VCaP (cell line): Measurements from ENCODE around the gene DOCK4.

Experiments
- H3K27ac ChIP-seq: fragments of 450-650 bp; 2 replicates; pipeline ENCODE4 v1.5.1; 2017
- TF ChIP-seq, protein P1 (sequence below): fragments of 450-650 bp; conservative IDR thresholded peaks from 2 replicates; pipeline ENCODE4 v1.5.1; 2017; ENCODE audit warnings: mild to moderate bottlenecking, moderate library complexity

Gene DOCK4

DNA sequence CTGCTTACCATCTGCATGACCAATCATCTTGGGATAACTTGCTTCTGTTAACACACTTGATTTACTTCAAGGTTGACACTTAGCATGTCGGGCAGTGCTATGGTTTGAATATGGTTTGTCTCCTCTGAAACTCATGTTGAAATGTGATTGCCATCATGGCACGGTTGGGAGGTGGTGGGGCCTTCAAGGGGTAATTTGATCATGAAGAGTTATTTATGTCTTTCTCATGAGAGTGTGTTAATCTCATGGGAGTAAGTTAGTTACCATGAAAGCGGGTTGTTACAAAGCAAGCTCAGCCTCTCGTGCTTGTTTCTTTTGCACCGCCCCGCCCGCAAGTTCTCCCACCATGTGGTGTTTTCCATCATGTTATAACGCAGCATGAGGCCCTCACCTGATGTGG is 163.6 kb downstream of the DOCK4 start:
- no peak overlapping the region for H3K27ac ChIP-seq
- TF ChIP-seq, protein P1, sequence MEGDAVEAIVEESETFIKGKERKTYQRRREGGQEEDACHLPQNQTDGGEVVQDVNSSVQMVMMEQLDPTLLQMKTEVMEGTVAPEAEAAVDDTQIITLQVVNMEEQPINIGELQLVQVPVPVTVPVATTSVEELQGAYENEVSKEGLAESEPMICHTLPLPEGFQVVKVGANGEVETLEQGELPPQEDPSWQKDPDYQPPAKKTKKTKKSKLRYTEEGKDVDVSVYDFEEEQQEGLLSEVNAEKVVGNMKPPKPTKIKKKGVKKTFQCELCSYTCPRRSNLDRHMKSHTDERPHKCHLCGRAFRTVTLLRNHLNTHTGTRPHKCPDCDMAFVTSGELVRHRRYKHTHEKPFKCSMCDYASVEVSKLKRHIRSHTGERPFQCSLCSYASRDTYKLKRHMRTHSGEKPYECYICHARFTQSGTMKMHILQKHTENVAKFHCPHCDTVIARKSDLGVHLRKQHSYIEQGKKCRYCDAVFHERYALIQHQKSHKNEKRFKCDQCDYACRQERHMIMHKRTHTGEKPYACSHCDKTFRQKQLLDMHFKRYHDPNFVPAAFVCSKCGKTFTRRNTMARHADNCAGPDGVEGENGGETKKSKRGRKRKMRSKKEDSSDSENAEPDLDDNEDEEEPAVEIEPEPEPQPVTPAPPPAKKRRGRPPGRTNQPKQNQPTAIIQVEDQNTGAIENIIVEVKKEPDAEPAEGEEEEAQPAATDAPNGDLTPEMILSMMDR, result no peak

DNA sequence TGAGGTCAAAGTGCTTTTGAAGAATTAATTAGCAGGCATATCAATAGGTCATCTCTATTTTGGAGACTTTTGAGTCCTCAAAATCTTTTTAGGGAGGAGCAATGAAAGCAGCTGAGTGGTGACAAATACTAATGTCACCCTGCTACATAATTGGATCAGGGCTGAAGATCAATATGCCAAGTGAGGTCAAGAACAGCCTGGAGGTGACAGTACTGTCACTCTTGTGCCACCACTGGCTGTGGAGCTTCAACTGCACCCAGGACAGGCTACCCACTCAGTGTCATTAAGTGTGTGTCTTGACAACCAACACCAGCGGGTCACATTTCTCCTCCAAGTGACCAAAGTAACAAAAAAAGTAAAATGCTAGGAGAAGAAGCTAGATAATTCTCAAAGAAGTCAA is 167.8 kb downstream of the DOCK4 start:
- TF ChIP-seq, protein P1, result no peak
- no peak overlapping the region for H3K27ac ChIP-seq

DNA sequence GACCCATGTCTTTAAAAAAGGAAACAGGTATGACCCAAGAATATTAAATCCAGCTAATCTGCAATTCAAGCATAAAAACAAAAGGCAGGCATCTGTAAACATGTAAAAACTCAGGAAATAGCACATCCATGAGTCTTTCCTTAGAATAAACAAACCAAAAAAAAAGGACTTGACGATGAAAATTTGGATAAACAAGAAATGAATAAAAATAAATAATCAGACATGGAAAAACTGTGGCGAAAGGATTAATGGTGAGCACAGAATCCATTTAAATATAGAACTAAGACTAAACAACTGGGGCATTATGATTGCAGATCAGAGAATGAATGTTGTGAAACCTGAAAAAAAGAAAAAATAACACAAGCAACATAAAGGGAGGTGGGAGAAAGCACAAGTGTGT is 170.1 kb downstream of the DOCK4 start:
- H3K27ac ChIP-seq, result no peak overlapping the region
- TF ChIP-seq, protein P1, result no peak

DNA sequence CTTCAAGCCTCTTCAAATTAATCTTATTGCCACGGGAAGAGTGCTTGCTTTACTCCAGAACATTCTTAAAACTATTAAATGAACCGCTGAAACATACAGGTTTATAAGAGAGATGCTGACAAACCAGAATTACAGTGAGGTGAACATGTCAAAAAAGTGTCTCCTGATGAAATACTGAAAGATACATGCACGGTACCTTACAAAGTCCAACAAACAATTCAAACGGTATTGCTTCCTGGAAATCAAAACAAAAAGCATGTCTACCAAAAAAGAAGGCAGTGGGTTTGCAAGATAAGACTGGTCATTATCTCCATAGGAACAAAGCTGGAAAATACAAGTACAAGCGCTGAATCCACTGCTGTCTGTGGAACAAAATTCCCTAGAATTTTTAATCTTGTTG is 174.5 kb downstream of the DOCK4 start:
- H3K27ac ChIP-seq, result no peak overlapping the region
- TF ChIP-seq, protein P1, result no peak

DNA sequence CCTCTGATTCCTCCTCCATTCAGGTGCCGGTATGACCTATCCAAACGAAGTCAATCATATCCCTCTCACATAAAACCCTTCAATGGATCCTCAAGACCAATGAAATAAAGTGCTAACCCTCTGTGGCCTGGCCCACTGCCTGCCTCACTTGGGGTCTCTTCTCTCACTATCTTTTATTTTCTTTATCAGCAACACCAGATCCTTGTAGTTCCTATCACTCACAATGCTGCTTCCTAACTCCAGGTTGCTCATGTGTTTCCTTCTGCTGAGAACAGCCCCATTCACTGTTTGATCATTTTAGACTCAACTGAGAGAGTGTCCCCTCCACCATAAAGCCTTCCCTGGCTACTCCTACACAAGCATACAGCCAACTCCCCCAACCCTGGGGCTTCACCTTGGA is 180.6 kb downstream of the DOCK4 start:
- TF ChIP-seq, protein P1, result no peak
- no peak overlapping the region for H3K27ac ChIP-seq

DNA sequence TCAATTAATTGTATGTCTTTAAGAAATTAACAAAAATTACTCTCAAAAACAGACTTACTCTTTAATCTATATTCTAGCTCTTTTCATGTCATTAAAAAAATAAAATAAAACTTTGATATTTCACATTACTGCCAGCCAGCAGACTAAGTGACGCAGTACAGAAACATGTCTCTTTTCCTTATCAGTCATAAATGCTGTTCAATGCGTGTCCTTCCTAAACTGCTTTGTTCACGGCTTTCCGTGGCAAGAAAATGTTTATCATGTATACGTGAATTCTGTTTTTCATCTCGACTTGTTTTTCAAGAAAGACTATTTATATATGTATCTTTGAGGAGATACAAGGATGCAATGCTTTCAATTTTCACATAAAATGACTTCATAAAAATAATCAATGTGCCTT is 182.4 kb downstream of the DOCK4 start:
- TF ChIP-seq, protein P1, result no peak
- H3K27ac ChIP-seq, result no peak overlapping the region

DNA sequence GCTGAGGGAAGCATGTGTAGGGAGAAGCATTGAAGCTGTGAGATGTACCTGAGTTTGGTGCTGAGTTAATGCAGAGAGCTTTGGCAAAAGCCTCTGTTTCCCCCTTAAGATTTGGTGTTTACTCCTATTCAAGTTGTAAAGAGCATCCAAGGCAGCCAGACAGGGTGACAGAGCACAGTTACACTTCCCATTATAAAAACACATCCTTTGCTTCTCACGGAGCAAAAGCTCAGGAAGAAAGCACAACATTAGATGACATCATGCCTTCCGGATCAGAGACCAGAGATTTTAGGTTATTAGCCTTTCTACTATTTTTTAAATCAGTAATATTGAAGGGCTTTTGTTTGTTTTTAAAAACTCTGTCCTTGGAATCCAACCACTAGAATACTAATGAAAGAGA is 182.9 kb downstream of the DOCK4 start:
- TF ChIP-seq, protein P1, result no peak

DNA sequence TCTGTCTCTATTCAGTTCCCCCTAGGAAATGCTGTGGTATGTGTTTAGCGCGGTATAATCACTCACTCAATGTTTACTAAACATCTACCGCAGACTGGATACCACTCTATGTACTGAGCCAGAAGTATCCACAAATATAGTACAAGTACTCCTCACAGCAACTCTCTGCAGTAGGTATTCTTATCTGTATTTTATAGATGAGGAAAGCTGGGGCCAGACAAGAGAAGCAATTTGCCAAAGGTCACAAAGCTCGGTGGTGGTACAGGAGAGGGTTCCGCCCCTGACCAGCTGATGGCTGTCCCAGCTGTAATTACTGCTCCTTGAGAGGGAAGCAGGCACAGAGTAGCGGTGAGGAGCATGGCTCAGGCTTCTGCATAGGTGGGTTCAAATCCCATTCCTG is 184.1 kb downstream of the DOCK4 start:
- TF ChIP-seq, protein P1, result no peak
- no peak overlapping the region for H3K27ac ChIP-seq

More for the DNA sequence above, 182.9 kb downstream of the DOCK4 start:
- H3K27ac ChIP-seq, result no peak overlapping the region
